ENCODE data around the gene COPG2.

DNA sequence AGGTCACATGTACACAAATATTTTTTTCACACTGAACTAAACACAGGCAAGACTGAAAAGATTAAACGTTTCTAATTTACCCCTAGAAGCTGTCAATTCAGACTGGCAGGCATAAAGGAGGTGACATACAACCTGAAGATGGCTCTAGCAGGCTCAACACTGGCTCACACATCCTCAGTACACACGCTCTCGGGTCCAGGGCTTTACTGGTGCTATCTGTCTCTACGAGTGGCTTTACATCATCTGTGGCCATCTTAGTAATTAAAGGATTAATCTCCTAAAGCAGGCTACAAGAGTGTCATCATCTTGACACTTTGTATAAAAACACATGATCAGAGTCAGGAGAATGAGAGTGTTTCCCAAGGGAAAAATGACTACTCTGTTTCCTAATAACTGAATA lies 57.3 kb downstream of the COPG2 start:
- TF ChIP-seq CTCF (conservative IDR thresholded peaks at IDR 0.05; ENCODE audit: low read depth, low read length) (no peak), EZH2 (IDR thresholded peaks at IDR 0.05; ENCODE audit: borderline replicate concordance, low read depth, low read length, poor library complexity, severe bottlenecking) (no peak)
